Panc1 (cell line): Measurements from ENCODE around the gene DNAJC13. TPM values are rescaled to one million over a fixed set of nuclear protein-coding genes. Genes with fewer than 3 reads are reported as not detected.

ENCODE experiments used
- ATAC-seq: fragments of 200-7000 bp; cut with Tn5 transposase; 2 replicates; pipeline ENCODE4 v1.9.1; 2020; ENCODE audit warnings: mild to moderate bottlenecking, moderate library complexity
- BruUV-seq: library from RNA; stranded (reverse); fragments of 400-500 nt; replicated peaks from 2 replicates; lab custom pipeline; 2021; lab: Mats Ljungman, UMichigan
- CTCF ChIA-PET: fragments of 300-600 bp; sonication (Branson Sonifier 250); formaldehyde crosslinking; loops from one replicate; lab custom pipeline; 2022; ENCODE audit warnings: antibody characterized with exemption; lab: Charles Lee
- POLR2A ChIA-PET: fragments of 300-600 bp; sonication (Branson Sonifier 250); formaldehyde crosslinking; loops from one replicate; lab custom pipeline; 2022; ENCODE audit warnings: antibody characterized with exemption; lab: Charles Lee
- DNase-seq: peaks from one replicate; pipeline ENCODE4 v3.0.0-alpha.2; 2010; ENCODE audit warnings: low read depth, low spot score
- H3K27ac ChIP-seq: 2 replicates; pipeline ENCODE4 v1.5.1; 2011; ENCODE audit warnings: mild to moderate bottlenecking, low read length, inconsistent platforms
- H3K27me3 ChIP-seq: fragments of 200-500 bp; sonication (Bioruptor generic); 2 replicates; pipeline ENCODE4 v1.6.0; 2014; ENCODE audit warnings: low read length, inconsistent platforms; ENCODE audit not compliant: control insufficient read depth, insufficient read depth
- H3K36me3 ChIP-seq: fragments of 200-500 bp; sonication (Bioruptor generic); 2 replicates; pipeline ENCODE4 v1.5.1; 2014; ENCODE audit warnings: inconsistent platforms, mild to moderate bottlenecking, low read length, moderate library complexity; ENCODE audit not compliant: control insufficient read depth, insufficient read depth
- H3K4me1 ChIP-seq: 2 replicates; pipeline ENCODE4 v1.5.1; 2011; ENCODE audit warnings: inconsistent platforms, mild to moderate bottlenecking, low read length, moderate library complexity; ENCODE audit not compliant: control insufficient read depth, insufficient read depth
- H3K4me3 ChIP-seq, 2 experiments: 2 replicates each; pipeline ENCODE4 v1.5.1; 2011 to 2012; ENCODE audit warnings: low read depth in 2 of 2, low read length in 2 of 2, mild to moderate bottlenecking in 2 of 2, inconsistent platforms in 1 of 2, moderate library complexity in 1 of 2
- H3K9me3 ChIP-seq: fragments of 200-500 bp; sonication (Bioruptor generic); 2 replicates; pipeline ENCODE4 v1.5.1; 2014; ENCODE audit warnings: low read depth, mild to moderate bottlenecking, inconsistent platforms, low read length, moderate library complexity; ENCODE audit not compliant: control insufficient read depth, insufficient read depth
- CTCF ChIP-seq: fragments of 450-650 bp; IDR thresholded peaks from 2 replicates; pipeline ENCODE4 v1.5.1; 2017; ENCODE audit warnings: mild to moderate bottlenecking
- POLR2AphosphoS5 ChIP-seq: IDR thresholded peaks from 2 replicates; pipeline ENCODE4 v1.6.1; 2012; ENCODE audit warnings: mild to moderate bottlenecking, low read depth, low read length, moderate library complexity
- REST ChIP-seq, 2 experiments: IDR thresholded peaks; 2 replicates each; pipeline ENCODE4 v1.6.1; 2011 to 2012; ENCODE audit warnings: low read depth in 2 of 2, control low read depth in 1 of 2, low read length in 1 of 2, mild to moderate bottlenecking in 1 of 2, moderate library complexity in 1 of 2; ENCODE audit not compliant: insufficient read depth in 1 of 2
- SIN3A ChIP-seq: IDR thresholded peaks from 2 replicates; pipeline ENCODE4 v1.6.1; 2012; ENCODE audit warnings: low read depth, mild to moderate bottlenecking, low read length, moderate library complexity, borderline replicate concordance; ENCODE audit not compliant: insufficient read depth
- TCF7L2 ChIP-seq: IDR thresholded peaks from 2 replicates; pipeline ENCODE4 v1.6.1; 2011; ENCODE audit warnings: mild to moderate bottlenecking, low read depth, low read length, inconsistent platforms
- in situ Hi-C: cut with HindIII; loops from 2 replicates; pipeline ENCODE4 v1.10.0; 2016; ENCODE audit warnings: low sequenced_read_pairs, low pct_unique_long_range_greater_than_20kb
- intact Hi-C: fragments of 100-400 bp; cut with micrococcal nuclease; formaldehyde crosslinking; loops from one replicate; pipeline ENCODE4 v1.10.0; 2022; ENCODE audit not compliant: unreplicated experiment
- total RNA-seq: library from RNA; stranded (reverse); gene quantifications from one replicate; pipeline ENCODE4 v1.2.1, GENCODE V29; 2021; ENCODE audit not compliant: unreplicated experiment

DNAJC13 gene
- total RNA-seq, 1 experiment from 2014 or later, result 54.2 TPM

GRCh38 chr3:132504375-132504933 is 87.2 kb downstream of the DNAJC13 start:
- intact Hi-C loops, result no loop called here
- ATAC-seq, result no peak

GRCh38 chr3:132507657-132508056 is 90.4 kb downstream of the DNAJC13 start:
- POLR2A ChIA-PET, result no interaction called here
- H3K9me3 ChIP-seq, result no peaks in the 10 kb centered on the region
- no peak overlapping the region for H3K27ac ChIP-seq
- H3K4me3 ChIP-seq, result no peak overlapping the region
- intact Hi-C loops (no loop called here), in situ Hi-C loops (no loop called here)
- no peaks in the 10 kb centered on the region for H3K4me1 ChIP-seq
- TF ChIP-seq SIN3A, result no peak
- no peak for TF ChIP-seq POLR2AphosphoS5
- peaks cover 70% of the 10 kb centered on the region for H3K36me3 ChIP-seq
- H3K27me3 ChIP-seq, result no peaks in the 10 kb centered on the region
- CTCF ChIA-PET, result no interaction called here
- ATAC-seq (no peak), DNase-seq (no peak)
- no TSS peak for BruUV-seq

More at GRCh38 chr3:132504375-132504933, 87.2 kb downstream of the DNAJC13 start:
- Histone ChIP-seq H3K27ac (no peak overlapping the region), H3K4me1 (no peaks in the 10 kb centered on the region), H3K9me3 (no peaks in the 10 kb centered on the region), H3K36me3 (peaks cover 68% of the 10 kb centered on the region), H3K4me3 (no peak overlapping the region), H3K27me3 (no peaks in the 10 kb centered on the region)
- no peak for TF ChIP-seq REST (IDR thresholded peaks at IDR 0.05; ENCODE audit: insufficient read depth in 1 of 2, low read depth in 2 of 2, low read length in 1 of 2)
- TF ChIP-seq SIN3A, result no peak
- no peak for TF ChIP-seq POLR2AphosphoS5
- in situ Hi-C loops, result no loop called here
- POLR2A ChIA-PET, result no interaction called here
- BruUV-seq, result no TSS peak
- CTCF ChIA-PET, result no interaction called here
- DNase-seq, result no peak

GRCh38 chr3:132509096-132509495 is 91.8 kb downstream of the DNAJC13 start:
- Histone ChIP-seq H3K36me3 (peaks cover 64% of the 10 kb centered on the region), H3K27me3 (no peaks in the 10 kb centered on the region), H3K27ac (no peak overlapping the region), H3K4me3 (no peak overlapping the region), H3K9me3 (no peaks in the 10 kb centered on the region), H3K4me1 (no peaks in the 10 kb centered on the region)
- ATAC-seq (no peak), DNase-seq (no peak)
- TF ChIP-seq TCF7L2 (no peak), SIN3A (no peak), POLR2AphosphoS5 (no peak), REST (IDR thresholded peaks at IDR 0.05; ENCODE audit: insufficient read depth in 1 of 2, low read depth in 2 of 2, low read length in 1 of 2) (no peak), CTCF (no peak)
- intact Hi-C loops (no loop called here), in situ Hi-C loops (no loop called here)
- BruUV-seq, result no TSS peak
- POLR2A ChIA-PET, result no interaction called here
- CTCF ChIA-PET, result no interaction called here
